Astrocyte of the spinal cord (primary cell): ENCODE data around the gene RSF1.
"Not testable (repeated sequence)": the region's sequence is repeated elsewhere in the genome, so short reads cannot be mapped to it uniquely, and the experiment has no call there.

Experiments used
- DNase-seq: peaks from one replicate; pipeline ENCODE4 v3.0.0; 2011; ENCODE audit warnings: low read depth, low spot score
- H3K4me3 ChIP-seq: 2 replicates; pipeline ENCODE4 v1.5.1; 2011; ENCODE audit warnings: low read depth, mild to moderate bottlenecking, low read length, moderate library complexity
- in situ Hi-C: cut with HindIII; loops from 2 replicates; pipeline ENCODE4 v1.10.0; 2017; ENCODE audit warnings: low sequenced_read_pairs
- TF ChIP-seq, protein P1 (sequence below): IDR thresholded peaks from 2 replicates; pipeline ENCODE4 v1.5.1; 2012; ENCODE audit warnings: low read depth, mild to moderate bottlenecking, low read length, inconsistent platforms

The RSF1 gene

DNA sequence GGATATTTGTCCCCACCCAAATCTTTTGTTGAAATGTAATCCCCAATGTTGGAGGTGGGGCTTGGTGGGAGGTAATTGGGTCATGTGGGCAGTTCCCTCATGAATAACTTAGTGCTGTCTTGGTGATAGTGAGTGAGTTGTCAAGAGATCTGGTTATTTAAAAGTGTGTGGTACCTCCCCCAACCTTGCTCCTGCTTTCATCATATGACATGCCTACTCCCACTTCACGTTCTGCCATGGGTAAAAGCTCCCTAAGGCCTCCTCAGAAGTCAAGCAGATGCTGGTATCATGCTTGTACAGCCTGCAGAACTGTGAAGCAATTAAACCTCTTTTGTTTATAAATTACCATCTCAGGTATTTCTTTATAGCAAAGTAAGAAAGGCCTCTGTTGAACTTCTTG, 31.0 kb upstream of the RSF1 start:
- in situ Hi-C loops: no loop called here
- no peak overlapping the region for H3K4me3 ChIP-seq
- TF ChIP-seq, protein P1, sequence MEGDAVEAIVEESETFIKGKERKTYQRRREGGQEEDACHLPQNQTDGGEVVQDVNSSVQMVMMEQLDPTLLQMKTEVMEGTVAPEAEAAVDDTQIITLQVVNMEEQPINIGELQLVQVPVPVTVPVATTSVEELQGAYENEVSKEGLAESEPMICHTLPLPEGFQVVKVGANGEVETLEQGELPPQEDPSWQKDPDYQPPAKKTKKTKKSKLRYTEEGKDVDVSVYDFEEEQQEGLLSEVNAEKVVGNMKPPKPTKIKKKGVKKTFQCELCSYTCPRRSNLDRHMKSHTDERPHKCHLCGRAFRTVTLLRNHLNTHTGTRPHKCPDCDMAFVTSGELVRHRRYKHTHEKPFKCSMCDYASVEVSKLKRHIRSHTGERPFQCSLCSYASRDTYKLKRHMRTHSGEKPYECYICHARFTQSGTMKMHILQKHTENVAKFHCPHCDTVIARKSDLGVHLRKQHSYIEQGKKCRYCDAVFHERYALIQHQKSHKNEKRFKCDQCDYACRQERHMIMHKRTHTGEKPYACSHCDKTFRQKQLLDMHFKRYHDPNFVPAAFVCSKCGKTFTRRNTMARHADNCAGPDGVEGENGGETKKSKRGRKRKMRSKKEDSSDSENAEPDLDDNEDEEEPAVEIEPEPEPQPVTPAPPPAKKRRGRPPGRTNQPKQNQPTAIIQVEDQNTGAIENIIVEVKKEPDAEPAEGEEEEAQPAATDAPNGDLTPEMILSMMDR: no peak
- no peak for DNase-seq

DNA sequence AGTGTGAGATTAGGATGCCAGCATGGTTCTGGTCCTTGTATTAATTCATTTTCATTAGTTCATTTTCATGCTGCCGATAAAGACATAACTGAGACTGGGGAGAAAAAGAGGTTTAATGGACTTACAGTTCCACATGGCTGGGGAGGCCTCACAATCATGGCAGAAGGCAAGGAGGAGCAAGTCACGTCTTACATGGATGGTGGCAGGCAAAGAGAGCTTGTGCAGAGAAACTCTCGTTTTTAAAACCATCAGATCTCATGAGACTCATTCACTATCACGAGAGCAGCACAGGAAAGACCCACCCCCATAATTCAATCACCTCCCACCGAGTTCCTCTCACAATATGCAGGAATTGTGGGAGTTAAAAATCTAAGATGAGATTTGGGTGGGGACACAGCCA, 23.2 kb upstream of the RSF1 start:
- DNase-seq, in situ Hi-C loops: not testable (repeated sequence)

DNA sequence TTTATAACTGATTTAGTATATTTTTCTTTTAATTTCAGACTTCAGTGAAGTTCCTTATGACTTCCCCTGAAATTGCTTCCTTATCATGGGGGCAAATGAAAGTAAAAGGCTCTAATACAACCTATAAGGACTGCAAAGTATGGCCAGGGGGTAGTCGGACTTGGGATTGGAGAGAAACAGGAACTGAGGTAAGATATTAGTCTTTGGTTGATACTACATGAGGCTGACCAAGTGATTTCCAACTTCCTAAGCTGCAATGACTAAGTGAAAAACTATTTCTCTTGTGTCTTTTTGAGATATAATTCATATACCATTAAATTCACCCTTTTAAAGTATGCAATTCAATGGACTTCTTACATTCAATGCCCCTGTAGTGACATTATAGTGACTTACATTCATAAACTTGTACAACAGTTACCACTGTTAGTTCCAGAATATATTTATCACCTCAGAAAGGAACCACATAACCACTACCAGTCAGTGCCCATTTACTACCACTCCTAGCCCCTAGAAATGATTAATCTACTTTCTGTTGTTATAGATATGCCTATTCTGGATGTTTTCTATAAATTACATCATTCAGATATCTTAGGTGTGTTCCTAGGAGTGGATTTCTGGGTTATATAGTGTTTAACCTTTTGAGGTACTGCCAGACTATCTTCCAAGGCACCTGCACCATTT, 22.1 kb upstream of the RSF1 start:
- DNase-seq: no peak
- no peak overlapping the region for H3K4me3 ChIP-seq
- in situ Hi-C loops: no loop called here
- TF ChIP-seq, protein P1: no peak

More for the DNA sequence above, 23.2 kb upstream of the RSF1 start:
- not testable (repeated sequence) for H3K4me3 ChIP-seq

DNA sequence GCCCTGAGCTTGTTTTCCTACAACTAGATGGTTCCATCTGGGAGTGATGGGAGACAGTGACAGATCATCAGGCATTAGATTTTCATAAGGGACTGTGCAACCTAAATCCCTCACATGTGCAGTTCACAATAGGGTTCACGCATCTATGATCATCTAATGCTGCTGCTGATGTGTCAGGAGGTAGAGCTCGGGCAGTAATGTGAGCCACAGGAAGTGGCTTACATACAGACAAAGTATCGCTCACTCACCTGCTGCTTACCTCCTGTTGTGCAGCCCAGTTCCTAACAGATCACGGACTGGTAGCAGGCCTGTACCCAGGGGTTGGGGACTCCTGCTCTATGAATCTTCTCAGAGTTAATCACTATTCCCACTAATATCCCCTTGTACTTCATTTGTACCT, 12.8 kb upstream of the RSF1 start:
- no peak overlapping the region for H3K4me3 ChIP-seq
- in situ Hi-C loops: no loop called here
- no peak for DNase-seq
- TF ChIP-seq, protein P1: no peak

DNA sequence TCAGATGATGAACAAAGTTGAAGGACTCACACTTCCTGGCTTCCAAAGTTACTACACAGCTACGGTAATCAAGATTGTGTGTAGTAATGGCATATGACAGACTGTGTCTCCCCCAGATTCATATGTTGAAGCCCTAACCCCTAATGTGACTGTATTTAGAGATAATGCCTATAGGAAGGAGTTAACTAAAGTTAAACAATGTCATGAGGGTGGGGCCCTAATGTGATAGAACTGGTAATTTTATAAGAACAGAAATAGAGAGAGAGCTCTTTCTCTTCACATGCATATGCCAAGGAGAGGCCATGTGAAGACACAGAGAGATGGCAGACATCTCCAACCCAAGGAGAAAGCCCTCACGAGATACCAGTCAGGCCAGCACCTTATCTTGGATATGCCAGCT, 8.4 kb upstream of the RSF1 start:
- in situ Hi-C loops: no loop called here
- no peak overlapping the region for H3K4me3 ChIP-seq
- DNase-seq: no peak
- TF ChIP-seq, protein P1: no peak

DNA sequence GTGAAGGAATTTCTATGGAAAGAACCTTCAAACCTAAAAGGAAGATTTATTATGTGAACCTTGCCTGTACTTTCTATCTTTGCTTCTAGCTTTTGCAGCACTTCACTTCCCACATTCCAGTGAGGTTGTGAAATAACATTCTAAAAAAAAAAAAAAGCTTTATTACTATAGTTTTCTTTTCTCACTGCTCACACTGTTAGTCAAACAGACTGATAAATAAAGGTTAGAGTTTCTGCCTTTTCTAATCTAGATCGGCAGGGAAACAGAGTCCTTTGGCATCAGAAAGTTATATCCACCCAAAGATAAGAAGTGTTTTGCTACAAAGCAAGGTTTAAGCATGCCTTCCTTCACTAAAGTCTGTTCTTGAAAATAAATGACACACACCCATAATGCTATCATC, 3.3 kb upstream of the RSF1 start:
- no peak overlapping the region for H3K4me3 ChIP-seq
- peak; percentile 19 for DNase-seq
- TF ChIP-seq, protein P1: no peak
- in situ Hi-C loops: no loop called here

DNA sequence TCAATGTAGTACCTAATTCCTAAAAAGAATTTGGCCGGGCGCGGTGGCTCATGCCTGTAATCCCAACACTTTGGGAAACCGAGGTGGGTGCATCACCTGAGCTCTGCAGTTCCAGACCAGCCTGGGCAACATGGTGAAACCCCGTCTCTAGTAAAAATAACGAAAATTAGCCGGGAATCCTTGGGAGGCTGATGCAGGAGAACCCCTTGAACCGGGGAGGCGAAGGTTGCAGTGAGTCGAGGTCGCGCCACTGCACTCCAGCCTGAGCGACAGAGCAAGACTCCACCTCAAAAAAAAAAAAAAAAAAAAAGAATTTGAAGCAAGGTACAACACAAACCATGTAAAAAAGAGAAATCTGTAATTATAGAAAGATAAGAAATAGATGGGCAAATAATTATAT, 1.6 kb upstream of the RSF1 start:
- DNase-seq, in situ Hi-C loops: not testable (repeated sequence)
- peak overlapping the region; percentile 99 for H3K4me3 ChIP-seq
